NCI-H526 (cell line): ENCODE measurements around the gene ERVH48-1.
A peak's percentile ranks its signal among the peaks of the same experiment; 100 is the strongest.
"Not testable (repeated sequence)": the region's sequence is repeated elsewhere in the genome, so short reads cannot be mapped to it uniquely, and the experiment has no call there.

Experiments
- DNase-seq, 2 experiments: peaks; one replicate each; lab custom pipeline; 2025; lab: John Stamatoyannopoulos, UW

The ERVH48-1 gene

DNA sequence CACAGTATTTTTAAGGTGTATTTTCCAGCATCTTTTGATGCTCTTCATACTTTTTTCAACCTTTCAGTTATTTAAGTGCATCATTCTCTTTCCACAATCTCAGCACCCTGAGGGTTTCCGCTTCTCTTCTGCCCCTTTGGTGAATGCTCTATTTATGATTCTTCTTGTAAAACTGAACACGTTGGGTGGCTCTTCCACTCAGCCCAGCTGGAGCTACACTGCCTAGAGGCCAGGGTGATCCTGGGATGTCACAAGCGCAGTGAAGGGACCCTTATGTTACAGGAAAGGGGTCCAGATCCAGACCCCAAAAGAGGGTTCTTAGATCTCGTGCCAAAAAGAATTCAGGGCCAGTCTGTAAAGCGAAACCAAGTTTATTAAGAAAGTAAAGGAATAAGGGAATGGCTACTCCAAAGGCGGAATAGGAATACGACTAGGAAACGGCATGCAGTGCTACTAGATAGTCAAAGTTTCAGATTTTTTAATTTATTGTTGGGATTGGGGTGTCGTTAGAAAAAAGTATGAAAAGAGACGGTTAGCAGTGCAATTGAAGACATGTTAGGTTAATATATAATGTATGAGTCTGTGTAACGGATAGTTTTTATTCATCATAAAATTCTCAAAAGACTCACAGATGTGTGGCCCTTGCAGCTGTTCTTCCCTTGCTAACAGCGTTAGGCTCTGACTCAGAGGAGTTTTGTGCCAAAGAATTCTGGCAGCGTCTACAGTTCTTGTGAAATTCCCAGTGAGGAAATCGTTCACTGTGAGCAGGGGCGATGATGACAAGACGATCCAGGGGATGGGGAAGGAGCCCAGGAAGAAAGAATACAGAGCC lies 14.4 kb upstream of the ERVH48-1 start:
- DNase-seq: no peak

DNA sequence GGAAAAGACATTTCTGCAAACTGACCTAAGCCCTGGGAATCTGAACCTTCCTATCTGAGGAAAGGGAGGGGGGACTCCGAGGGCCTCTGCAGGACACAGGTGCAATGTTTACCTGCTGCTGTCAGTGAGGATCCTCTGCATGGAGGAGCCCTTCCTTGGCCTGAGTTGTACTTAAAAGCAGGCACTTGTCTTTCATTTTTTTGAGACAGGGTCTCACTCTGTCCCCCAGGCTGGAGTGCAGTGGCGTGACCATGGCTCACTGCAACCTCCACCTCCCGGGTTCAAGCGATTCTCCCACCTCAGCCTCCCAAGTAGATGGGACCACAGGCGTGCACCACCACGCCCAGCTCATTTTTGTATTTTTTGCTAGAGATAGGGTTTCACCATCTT lies 13.2 kb upstream of the ERVH48-1 start:
- not testable (repeated sequence) for DNase-seq

DNA sequence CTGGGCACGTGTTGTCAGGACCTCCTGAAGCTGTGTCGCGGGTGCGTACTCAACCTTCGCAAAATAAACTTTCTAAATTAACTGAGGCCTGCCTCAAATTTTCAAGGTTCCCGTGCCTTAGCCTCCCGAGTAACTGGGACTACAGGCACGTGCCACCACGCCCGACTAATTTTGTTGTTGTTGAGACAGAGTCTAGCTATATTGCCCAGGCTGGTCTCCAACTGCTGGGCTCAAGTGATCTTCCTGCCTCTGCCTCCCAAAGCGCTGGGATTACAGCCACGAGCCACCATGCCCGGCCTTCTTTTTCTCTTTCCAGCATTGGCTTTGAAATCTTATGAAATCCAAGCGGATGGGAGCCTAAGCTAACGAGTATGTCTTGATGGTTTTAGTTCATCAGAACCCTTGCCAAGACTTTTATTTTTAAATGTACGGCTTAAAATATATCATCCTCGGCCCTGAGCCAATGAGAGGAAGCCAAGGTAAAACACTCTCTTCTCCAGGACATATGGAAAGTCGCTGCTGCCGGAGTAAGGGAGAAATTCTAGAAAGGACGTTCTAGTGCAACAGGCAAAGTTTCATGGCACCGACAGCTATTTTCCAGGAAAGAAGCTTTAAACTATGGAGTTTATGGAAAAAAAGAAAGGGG lies 12.7 kb upstream of the ERVH48-1 start:
- DNase-seq: no peak

DNA sequence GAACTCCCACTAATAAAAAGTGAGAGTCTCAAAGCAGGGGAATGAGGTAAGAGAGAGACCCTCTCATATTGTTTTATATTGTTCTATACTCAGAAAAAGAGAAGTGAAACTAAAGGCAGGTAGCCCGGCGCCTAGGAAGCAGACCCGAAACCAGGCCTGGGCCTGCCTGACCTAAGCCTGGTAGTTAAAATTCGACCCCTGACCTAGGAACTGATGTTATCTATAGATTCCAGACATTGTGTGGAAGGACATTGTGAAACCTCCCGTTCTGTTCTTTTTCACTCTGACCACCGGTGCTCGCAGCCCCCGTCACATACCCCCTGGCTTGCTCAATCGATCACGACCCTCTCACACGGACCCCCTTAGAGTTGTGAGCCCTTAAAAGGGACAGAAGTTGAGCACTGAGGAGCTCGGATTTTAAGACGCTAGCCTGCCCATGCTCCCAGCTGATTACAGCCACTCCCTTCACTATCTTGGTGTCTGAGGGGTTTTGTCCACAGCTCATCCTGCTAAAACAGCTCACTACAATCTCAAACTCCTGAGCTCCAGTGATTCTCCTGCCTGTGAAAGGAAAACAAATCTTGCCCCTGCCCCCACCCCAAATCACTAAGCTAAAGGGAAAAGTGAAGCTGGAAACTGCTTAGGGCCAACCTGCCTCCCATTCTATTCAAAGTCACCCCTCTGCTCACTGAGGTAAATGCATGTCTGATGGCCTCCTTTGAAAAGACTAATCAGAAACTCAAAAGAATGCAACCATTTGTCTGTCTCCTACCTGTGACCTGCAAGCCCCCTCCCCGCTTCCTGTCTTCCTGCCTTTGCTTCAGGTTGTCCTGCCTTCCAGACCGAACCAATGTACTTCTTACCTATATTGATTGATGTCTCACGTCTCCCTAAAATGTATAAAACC lies 11.9 kb upstream of the ERVH48-1 start:
- not testable (repeated sequence) for DNase-seq

DNA sequence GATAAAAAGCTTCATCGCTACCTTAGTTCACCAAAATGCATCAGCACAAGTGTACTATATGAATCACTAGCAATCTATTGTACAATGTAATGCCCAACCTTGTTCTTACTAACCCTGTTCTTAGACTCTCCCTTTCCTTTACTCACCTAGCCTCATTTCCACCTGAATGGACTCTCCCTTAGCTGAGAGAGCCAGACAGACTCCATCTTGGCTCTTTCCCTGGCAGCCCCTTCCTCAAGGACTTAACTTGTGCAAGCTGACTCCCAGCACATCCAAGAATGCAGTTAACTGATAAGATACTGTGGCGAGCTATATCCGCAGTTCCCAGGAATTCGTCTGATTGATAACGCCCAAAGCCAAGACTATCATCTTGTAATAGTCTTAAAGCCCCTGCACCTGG lies 10.9 kb upstream of the ERVH48-1 start:
- DNase-seq: not testable (repeated sequence)

DNA sequence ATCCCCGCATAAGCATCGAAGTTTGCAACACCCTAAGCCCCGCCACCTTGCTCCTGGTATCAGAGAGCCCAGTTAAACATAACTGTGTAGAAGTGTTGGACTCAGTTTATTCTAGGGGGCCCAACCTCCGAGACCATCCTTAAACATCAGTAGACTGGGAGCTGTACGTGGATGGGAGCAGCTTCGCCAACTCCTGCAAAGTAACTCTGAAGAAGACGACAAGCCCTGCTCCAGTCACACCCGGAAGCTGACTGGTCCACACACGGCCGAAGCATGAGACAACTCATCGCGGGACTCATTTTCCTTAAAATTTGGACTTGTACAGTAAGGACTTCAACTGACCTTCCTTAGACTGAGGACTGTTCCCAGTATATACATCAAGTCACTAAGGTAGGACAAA lies 8.5 kb upstream of the ERVH48-1 start:
- DNase-seq: not testable (repeated sequence)

DNA sequence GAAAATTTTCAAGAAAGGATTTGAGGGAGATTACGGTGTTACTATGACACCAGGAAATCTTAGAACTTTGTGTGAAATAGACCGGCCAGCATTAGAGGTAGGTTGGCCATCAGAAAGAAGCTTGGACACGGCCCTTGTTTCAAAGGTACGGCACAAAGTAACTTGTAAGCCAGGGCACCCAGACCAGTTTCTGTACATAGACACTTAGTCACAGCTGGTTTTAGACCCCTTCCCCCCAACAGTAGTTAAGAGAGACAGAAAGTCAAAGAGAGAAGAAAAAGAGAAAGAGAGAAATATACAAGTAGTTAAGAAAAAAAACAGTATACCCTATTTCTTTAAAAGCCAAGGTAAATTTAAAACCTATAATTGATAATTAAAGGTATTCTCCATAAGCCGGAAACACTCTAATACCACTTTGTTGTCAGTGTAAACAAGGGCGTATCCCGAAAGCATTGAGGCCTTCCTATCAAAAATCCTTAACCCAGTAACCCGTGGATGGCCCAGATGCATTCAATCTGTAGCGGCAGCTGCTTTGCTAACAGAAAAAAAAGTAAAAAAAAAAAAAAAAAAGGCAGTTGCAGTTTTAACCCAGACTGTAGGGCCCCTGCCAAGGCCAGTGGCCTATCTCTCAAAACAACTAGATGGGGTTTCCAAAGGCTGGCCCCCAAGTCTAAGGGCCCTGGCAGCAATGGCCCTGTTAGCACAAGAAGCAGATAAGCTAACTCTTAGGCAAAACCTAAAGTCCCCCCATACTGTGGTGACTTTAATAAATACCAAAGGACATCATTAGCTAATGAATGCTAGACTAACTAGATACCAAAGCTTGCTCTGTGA lies 7.9 kb upstream of the ERVH48-1 start:
- DNase-seq: not testable (repeated sequence)

DNA sequence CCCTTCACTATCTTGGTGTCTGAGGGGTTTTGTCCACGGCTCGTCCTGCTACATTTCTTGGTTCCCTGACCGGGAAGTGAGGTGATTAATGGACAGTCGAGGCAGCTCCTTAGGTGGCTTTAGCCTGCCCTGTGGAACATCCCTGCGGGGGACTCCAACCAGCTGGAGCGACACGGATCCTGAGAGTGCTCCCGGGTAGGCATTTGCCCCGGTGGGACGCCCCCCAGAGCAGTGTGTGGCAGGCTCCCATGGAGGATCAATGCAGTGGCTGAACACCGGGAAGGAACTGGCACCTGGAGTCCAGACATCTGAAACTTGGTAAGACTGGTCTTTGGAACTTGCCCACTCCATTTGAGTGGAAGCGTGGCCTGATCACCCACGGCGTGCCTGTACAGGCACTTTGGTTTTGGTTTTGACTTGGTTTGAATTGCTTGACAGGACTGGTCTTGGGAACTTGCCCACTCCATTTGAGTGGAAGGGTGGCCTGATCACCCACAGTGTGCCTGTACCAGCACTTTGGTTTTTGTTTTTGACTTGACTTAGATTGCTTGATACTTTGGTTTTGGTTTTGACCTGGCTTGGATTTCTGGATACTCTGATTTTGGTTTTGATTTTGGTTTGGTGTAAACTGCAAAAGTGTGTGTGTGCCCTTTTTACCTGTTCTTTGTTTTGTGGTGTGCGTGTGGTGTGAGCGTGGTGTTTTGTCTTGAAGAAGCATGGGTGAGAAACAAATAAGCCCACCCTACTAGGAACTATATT lies 7.1 kb upstream of the ERVH48-1 start:
- not testable (repeated sequence) for DNase-seq

DNA sequence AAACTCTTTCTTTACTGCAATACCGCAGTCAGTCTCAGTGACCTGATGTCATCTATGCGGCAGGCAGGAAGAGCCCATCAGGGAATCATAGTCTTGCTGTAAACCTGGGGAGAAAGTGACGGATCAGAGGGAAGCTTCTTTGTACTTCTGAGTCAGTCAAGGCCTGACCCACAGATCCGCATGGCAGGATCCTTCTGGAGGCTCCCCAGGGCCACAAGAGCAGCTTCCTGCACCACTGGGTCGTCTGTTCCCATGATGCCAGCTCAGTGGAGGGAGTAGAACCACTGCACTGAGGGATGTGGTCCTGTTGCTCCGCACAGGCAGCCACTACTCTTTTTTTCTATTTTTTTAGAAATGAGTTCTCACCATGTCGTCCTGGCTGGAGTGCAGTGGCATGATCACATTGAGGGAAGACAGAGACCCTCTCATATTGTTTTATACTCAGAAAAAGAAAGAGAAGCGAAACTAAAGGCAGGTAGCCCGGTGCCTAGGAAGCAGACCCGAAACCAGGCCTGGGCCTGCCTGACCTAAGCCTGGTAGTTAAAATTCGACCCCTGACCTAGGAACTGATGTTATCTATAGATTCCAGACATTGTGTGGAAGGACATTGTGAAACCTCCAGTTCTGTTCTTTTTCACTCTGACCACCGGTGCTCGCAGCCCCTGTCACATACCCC lies 6.3 kb upstream of the ERVH48-1 start:
- DNase-seq: no peak

DNA sequence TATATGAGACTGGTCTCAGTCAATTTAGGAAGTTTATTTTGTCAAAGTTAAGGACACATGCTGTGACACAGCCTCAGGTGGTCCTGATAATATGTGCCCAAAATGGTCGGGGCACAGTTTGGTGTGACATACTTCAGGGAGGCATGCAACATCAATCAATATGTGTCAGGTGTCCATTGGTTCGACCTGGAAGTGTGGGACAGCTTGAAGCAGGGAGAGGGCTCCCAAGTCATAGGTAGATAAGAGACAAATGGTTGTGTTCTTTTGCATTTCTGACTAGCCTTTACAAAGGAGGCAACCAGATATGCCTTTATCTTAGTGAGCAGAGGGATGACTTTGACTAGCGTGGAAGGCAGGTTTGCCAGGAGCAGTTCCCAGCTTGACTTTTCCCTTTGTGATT lies 4.5 kb upstream of the ERVH48-1 start:
- no peak for DNase-seq

DNA sequence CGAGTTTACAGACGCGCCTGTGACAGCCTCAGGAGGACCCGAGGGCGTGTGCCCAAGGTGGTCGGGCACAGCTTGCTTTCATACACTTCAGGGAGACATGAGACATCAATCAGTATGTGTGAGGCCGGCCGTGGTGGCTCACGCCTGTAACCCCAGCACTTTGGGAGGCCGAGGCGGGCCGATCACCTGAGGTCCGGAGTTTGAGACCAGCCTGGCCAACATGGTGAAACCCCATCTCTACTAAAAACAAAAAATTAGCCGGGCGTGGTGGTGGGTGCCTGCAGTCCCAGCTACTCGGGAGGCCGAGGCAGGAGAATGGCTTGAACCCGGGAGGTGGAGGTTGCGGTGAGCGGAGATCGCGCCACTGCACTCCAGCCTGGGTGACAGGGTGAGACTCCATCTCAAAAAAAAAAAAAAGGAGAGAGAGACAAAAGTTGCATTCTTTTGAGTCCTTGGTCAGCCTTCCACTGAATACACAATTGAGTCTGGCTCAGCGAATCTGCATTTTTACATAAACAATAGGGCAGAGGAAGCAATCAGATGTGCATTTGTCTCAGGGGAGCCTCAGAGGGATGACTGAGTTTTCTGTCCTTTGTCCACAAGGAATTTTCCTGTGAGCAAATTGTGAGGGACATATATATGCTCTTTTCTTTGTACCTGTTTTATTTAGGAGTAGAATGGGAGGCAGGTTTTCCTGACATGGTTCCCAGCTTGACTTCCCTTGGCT lies 2.2 kb upstream of the ERVH48-1 start:
- DNase-seq: not testable (repeated sequence)

DNA sequence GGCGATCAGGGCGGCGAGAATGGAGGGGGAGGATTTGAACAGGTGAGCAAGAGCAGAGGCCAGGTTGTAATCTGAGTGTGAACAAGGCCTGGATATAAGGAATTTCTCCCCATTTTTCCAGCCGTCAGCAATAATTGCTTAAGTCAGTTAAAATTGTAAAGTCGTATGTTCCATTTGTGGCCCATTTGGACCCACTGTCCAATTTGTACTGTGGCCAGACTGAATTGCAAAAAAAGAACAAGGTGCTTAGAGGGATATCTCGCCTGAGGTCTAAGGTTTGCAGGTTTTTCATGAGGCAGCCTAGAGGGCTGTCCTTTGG lies 1.0 kb downstream of the ERVH48-1 start:
- no peak for DNase-seq

DNA sequence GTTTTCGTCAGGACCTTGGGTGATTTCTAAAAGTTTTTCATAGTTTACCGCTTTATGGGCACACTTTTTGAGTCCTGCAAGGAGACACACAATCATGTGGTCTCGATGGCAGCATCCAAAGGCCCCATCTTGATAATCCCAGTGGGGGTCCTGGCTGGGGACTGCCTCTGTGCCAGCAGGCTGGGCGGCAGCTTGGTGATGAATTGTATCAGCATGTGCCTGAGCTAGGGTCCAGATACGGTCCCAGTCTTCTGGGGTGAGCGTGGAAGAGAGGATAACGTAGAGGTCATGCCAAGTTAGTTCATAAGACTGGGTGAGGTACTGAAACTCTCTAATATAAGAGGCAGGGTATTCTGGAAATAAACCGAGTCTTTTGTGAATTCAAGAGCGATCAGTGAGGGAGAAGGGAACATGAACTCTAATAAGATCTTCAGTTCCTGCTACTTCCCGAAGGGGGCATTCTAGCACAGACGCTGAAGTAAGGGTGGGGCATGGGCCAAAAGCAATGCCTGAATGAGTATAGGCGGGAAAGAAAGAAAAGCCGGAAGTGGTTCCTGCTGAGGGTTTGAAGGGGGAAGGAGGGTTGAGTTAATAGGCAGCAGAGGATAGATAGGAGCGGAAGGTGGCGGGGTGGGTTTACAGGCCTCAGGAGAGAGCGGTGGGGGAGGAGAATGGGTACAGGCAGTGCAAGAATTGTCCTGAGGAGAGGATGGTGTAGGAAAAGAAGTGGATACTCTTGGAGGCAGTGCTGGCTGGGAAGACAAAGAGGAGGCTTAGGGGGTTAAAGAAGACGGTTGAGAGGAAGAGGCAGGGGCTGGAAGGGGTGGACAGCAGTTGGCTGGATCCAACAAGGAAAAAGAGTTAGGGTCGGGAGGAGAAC lies 1.6 kb downstream of the ERVH48-1 start:
- peak; percentile 94 to 95 for DNase-seq

DNA sequence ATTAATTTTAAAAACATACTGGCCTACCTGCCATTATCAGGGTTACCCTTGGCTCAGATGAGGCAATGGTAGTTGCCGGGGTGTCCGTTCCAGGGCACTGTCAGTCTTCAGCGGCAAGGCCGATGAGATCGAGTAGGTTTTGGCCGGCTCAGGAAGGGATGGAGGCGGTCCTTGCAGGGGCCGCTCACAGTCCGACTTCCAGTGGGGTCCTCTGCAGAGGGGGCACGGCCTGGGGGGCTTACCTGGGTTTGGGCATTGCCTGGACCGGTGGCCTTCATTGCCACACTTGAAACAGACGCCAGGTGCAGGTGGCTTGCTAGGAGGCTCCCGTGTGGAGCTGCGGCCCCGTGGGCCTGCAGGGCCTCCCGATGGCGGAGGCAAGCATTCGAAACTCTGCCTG lies 2.5 kb downstream of the ERVH48-1 start:
- DNase-seq: no peak

DNA sequence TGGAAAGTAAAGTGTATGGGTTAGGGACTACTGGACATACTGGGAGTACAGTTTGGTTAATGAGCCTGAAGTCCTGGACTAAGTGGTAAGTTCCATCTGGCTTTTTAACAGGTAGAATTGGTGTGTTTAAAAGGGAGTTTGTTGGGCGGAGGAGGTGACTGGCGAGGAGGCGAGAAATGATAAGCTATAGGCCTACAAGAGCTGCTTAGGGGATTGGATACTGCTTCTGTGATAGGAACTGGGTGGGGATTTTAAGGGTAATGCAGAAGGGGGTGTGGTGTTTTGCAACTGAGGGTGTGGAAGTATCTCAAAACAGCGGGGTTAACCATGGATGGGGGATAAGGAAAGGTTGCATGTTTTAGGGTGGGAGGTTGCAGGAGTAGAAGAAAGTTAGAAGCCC lies 3.5 kb downstream of the ERVH48-1 start:
- DNase-seq: no peak

DNA sequence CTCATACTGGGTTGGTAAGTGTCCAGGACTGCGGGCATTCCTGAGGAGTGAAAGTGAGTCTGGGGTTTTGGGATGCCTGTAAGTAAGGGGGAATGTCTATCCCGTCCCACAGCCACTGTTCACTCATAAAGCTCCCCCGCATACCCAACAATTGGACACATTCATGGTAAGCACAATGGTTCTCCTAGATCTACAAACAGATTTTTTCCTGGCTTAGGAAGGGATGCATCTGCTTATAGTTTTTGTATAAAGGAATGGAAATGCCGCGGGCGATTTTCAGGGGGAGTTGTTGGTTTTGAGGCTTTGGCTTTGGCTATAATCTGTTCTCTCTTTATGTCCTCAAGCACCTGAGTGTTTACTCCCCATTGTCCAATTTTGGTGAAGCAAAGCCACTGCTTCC lies 7.1 kb downstream of the ERVH48-1 start:
- DNase-seq: no peak

DNA sequence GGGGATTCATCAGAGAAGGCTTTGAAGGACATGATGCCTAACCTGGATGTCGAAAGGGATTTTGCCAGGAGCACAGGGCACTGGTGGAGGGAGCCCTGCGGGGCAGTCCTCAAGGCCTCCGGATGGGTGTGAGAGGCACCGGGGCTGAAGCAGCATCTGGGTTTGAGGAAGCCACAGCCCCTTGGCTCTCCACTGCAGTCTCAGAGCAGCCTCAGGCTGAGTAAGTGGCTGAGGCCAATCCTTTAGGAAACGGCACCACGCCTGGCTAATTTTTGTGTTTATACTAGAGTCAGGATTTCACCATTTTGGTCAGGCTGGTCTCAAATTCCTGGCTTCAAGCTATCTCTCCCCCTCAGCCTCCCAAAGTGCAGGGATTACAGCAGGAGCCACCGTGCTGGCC lies 12.0 kb downstream of the ERVH48-1 start:
- DNase-seq: no peak

DNA sequence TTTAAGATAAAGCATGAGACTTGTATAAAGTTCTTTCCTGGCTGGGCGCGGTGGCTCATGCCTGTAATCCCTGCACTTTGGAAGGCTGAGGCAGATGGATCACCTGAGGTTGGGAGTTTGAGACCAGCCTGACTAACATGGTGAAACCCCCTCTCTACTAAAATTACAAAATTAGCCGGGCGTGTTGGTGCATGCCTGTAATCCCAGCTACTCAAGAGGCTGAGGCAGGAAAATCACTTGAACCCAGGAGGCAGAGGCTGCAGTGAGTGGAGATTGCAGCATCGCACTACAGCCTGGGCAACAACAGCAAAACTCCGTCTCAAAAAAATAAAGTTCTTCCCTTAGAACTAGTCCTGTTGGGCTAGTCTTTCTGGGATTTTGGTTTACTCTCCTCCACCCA lies 13.5 kb downstream of the ERVH48-1 start:
- not testable (repeated sequence) for DNase-seq

DNA sequence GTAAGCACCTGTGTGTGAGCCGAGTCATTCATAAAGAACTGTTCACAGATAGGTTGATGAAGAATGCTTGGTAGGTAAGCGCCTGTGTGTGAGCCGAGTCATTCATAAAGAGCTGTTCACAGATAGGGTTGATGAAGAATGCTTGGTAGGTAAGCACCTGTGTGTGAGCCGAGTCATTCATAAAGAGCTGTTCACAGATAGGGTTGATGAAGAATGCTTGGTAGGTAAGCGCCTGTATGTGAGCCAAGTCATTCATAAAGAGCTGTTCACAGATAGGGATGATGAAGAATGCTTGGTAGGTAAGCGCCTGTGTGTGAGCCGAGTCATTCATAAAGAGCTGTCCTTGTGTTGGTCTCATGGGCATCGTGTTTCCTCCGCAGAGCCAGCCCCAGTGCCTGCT lies 16.9 kb downstream of the ERVH48-1 start:
- DNase-seq: not testable (repeated sequence)
